Smooth muscle cell (in vitro differentiated cells): ENCODE measurements around the gene RNF5. TPM values are rescaled to one million over a fixed set of nuclear protein-coding genes. Genes with fewer than 3 reads are reported as not detected.
"Not testable (repeated sequence)": the region's sequence is repeated elsewhere in the genome, so short reads cannot be mapped to it uniquely, and the experiment has no call there.

Experiments used
- DNase-seq: peaks from one replicate; lab custom pipeline; 2025; ENCODE audit not compliant: unreplicated experiment; lab: John Stamatoyannopoulos, UW
- H2AFZ ChIP-seq: fragments of 200-600 bp; sonication (generic); 2 replicates; pipeline ENCODE4 v1.6.0; 2016; ENCODE audit warnings: antibody characterized with exemption, low read depth, mild to moderate bottlenecking
- H3F3A ChIP-seq: fragments of 200-600 bp; sonication (generic); 2 replicates; pipeline ENCODE4 v1.6.0; 2017; ENCODE audit warnings: antibody characterized with exemption, low read depth
- H3K27ac ChIP-seq: fragments of 200-600 bp; sonication (generic); 2 replicates; pipeline ENCODE4 v1.5.1; 2016; ENCODE audit warnings: low read depth, mild to moderate bottlenecking
- H3K27me3 ChIP-seq: fragments of 200-600 bp; sonication (generic); 2 replicates; pipeline ENCODE4 v1.6.1; 2016; ENCODE audit warnings: low read depth, mild to moderate bottlenecking
- H3K36me3 ChIP-seq: fragments of 200-600 bp; sonication (generic); 2 replicates; pipeline ENCODE4 v1.5.1; 2016; ENCODE audit warnings: low read depth
- H3K4me1 ChIP-seq: fragments of 200-600 bp; sonication (generic); 2 replicates; pipeline ENCODE4 v1.5.1; 2016; ENCODE audit warnings: low read depth
- H3K4me2 ChIP-seq: fragments of 200-600 bp; sonication (generic); 2 replicates; pipeline ENCODE4 v1.6.0; 2016; ENCODE audit warnings: mild to moderate bottlenecking
- H3K4me3 ChIP-seq: fragments of 200-600 bp; sonication (generic); 2 replicates; pipeline ENCODE4 v1.5.1; 2016; ENCODE audit warnings: mild to moderate bottlenecking
- H3K79me2 ChIP-seq: fragments of 200-600 bp; sonication (generic); 2 replicates; pipeline ENCODE4 v1.6.0; 2016; ENCODE audit warnings: low read depth, mild to moderate bottlenecking
- H3K9ac ChIP-seq: fragments of 200-600 bp; sonication (generic); 2 replicates; pipeline ENCODE4 v1.6.0; 2016; ENCODE audit warnings: low read depth
- H3K9me3 ChIP-seq: fragments of 200-600 bp; sonication (generic); replicated peaks from 2 replicates; pipeline ENCODE4 v1.5.1; 2016; ENCODE audit warnings: low read depth
- H4K20me1 ChIP-seq: fragments of 200-600 bp; sonication (generic); 2 replicates; pipeline ENCODE4 v1.6.0; 2016; ENCODE audit warnings: low read depth
- WGBS: methylation state at CpG from one replicate; pipeline ENCODE4 v1.1.7; 2016; ENCODE audit warnings: low lambda C conversion rate; 5-methylcytosine and 5-hydroxymethylcytosine counted together
- polyA plus RNA-seq: library from polyadenylated mRNA; unstranded; fragments of >200 nt; fragmentation: Nextera tagmentation; extraction: Ambion mirVana; gene quantifications from 2 replicates; pipeline ENCODE4 v1.2.1, GENCODE V29; 2016
- total RNA-seq: library from RNA; depleted of rRNA; stranded (reverse); fragments of >200 nt; gene quantifications from 2 replicates; pipeline ENCODE4 v1.2.3, GENCODE V29; 2014
- TF ChIP-seq, protein P1 (sequence below): fragments of 200-600 bp; sonication (generic); IDR thresholded peaks from 2 replicates; pipeline ENCODE4 v1.5.1; 2017; ENCODE audit warnings: borderline replicate concordance, mild to moderate bottlenecking, antibody characterized with exemption; ENCODE audit not compliant: insufficient read depth, poor library complexity, severe bottlenecking

The RNF5 gene
- total and polyA plus RNA-seq, 2 experiments from 2014 or later: 49.3 to 75.9 TPM

DNA sequence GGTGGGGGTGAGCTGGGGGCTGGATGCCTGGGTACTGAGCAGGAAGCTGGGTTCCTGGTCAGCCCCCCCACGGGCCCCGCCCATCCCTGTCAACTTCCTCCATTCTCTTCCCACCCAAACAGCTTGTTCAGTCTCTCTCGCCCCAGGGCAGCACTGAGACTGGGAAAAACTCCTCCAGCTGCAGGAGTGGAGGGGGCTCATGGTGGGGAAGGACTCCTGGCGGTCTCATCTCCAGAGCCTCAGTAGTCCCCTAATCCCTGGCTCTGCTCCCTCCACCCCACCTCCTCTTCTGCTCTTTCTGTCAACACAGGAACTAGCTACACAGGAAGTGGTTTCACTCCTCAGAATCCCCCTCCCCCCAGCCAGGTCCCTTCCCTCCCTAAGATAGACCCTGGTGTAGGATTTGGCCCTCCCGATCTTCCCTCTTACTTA is 14.4 kb downstream of the RNF5 start, which contains the start of gene GPSM3:
Gene GPSM3 (minus strand): TSS at position 36 of the 432 bp plus-strand sequence. CDS start 130 bp downstream, outside the sequence.
- peak within 1 kb of the TSS; percentile 3 for H3K4me3 ChIP-seq
- H4K20me1 ChIP-seq: no peaks in the 10 kb centered on the region
- peaks cover 43% of the 10 kb centered on the region for H3K4me1 ChIP-seq
- H3K27me3 ChIP-seq: no peaks in the 10 kb centered on the region
- H3K4me2 ChIP-seq: peak within 1 kb of the TSS; percentile 77
- H3K36me3 ChIP-seq: no peaks in the 10 kb centered on the region
- H3K79me2 ChIP-seq: peaks cover 17% of the 10 kb centered on the region
- peak within 1 kb of the TSS; percentile 96 for H3K27ac ChIP-seq
- H3F3A ChIP-seq: peaks cover 27% of the 10 kb centered on the region
- peak within 1 kb of the TSS; percentile 4 for H2AFZ ChIP-seq
- no peak for DNase-seq
- TF ChIP-seq, protein P1, sequence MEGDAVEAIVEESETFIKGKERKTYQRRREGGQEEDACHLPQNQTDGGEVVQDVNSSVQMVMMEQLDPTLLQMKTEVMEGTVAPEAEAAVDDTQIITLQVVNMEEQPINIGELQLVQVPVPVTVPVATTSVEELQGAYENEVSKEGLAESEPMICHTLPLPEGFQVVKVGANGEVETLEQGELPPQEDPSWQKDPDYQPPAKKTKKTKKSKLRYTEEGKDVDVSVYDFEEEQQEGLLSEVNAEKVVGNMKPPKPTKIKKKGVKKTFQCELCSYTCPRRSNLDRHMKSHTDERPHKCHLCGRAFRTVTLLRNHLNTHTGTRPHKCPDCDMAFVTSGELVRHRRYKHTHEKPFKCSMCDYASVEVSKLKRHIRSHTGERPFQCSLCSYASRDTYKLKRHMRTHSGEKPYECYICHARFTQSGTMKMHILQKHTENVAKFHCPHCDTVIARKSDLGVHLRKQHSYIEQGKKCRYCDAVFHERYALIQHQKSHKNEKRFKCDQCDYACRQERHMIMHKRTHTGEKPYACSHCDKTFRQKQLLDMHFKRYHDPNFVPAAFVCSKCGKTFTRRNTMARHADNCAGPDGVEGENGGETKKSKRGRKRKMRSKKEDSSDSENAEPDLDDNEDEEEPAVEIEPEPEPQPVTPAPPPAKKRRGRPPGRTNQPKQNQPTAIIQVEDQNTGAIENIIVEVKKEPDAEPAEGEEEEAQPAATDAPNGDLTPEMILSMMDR: no peak
- H3K9ac ChIP-seq: peak within 1 kb of the TSS; percentile 50
- no peaks in the 10 kb centered on the region for H3K9me3 ChIP-seq
- WGBS: 21% methylated on average over 3 of the region's 5 CpGs

DNA sequence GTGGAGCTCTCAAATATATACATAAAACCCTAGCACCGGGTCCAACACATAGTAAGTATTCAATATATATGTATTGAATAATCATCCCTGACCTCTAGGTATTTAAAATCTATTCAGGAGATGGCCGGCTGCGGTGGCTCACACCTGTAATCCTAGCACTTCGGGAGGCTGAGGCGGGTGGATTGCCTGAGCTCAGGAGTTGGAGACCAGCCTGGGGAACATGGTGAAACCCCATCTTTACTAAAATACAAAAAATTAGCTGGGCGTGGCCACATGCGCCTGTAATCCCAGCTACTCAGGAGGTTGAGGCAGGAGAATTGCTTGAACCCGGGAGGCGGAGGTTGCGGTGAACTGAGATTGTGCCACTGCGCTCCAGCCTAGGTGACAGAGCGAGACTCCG is 14.9 kb downstream of the RNF5 start:
- DNase-seq, H4K20me1 ChIP-seq, H3K9me3 ChIP-seq, H3K27me3 ChIP-seq, H3K36me3 ChIP-seq: not testable (repeated sequence)
- WGBS: 90% methylated on average over 13 of the region's 13 CpGs
- Histone ChIP-seq H2AFZ (peak overlapping the region; percentile 4), H3K4me3 (peak overlapping the region; percentile 3), H3K79me2 (peaks cover 17% of the 10 kb centered on the region), H3K4me1 (peaks cover 42% of the 10 kb centered on the region), H3F3A (peaks cover 23% of the 10 kb centered on the region), H3K4me2 (peak overlapping the region; percentile 77), H3K9ac (peak overlapping the region; percentile 50), H3K27ac (peak overlapping the region; percentile 52)

DNA sequence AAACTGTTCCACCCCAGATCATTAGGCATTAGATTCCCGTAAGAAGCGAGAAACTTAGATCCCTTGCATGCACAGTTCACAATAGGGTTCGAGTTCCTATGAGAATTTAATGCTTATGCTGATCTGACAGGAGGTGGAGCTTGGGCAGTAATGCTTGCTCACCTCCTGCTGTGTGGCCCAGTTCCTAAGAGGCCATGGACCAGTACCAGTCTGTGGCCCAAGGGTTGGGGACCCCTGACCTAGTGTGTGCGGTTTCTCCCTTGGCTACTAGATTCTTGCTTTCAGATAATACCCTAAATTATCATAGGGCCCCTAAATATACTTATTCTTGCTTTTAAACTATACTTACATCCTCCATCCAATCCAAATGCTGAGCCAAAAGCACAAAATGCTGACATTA is 16.2 kb downstream of the RNF5 start:
- Histone ChIP-seq H3K27ac (peak overlapping the region; percentile 91), H3K27me3 (no peaks in the 10 kb centered on the region), H3K36me3 (no peaks in the 10 kb centered on the region), H3K4me1 (peaks cover 32% of the 10 kb centered on the region), H4K20me1 (no peaks in the 10 kb centered on the region), H3K79me2 (peaks cover 4% of the 10 kb centered on the region), H3K9ac (no peak overlapping the region), H2AFZ (no peak overlapping the region), H3K9me3 (no peaks in the 10 kb centered on the region), H3K4me3 (no peak overlapping the region), H3F3A (peaks cover 23% of the 10 kb centered on the region), H3K4me2 (peak overlapping the region; percentile 84)
- DNase-seq: no peak
- 98% methylated on average over 4 of the region's 4 CpGs for WGBS
- TF ChIP-seq, protein P1: no peak

DNA sequence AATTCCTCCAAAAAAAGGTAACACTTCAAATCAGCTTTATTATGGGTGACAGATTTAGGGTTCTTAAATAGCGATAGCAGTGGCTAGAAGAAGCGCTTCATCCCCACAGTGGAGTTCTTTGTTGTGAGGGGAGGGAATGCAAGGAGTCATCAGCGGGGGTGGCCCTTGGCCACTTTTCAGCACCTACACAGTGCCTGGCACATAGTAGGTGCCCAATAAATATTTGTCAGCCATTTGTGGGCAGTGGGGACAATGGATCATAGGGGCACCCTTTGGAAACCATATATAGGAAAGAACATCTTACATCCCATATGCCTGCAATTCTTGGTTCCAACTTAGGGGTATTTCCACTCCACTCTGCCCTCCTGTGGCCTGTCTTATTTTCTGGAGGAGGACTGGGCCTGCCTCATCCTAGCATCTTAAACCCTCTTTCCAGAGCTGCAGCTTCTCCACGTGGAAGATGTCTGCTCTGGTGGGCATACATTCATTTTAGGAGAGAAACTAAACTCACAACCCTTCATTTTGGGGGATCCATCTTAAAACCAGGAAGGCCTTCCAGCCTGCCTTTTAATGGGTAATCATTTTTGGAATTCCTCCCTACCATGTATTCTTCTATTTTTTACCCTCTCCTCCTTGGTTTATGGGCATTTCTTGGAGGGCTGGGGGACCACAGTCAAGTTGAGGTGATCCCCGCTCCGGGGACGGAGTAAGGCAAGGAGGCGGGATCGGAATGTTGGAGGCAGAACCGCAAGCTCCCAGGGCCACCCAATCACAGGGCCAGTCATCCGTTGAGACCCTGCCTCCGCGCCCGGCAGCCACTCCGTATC is 16.8 kb downstream of the RNF5 start:
- TF ChIP-seq, protein P1: peak; percentile 44
- Histone ChIP-seq H3F3A (peaks cover 23% of the 10 kb centered on the region), H3K79me2 (no peaks in the 10 kb centered on the region), H3K9ac (peak overlapping the region; percentile 75), H4K20me1 (no peaks in the 10 kb centered on the region), H3K4me2 (peak overlapping the region; percentile 84), H3K36me3 (no peaks in the 10 kb centered on the region), H3K27ac (peak overlapping the region; percentile 91), H3K4me3 (peak overlapping the region; percentile 51), H3K4me1 (peaks cover 32% of the 10 kb centered on the region), H3K9me3 (no peaks in the 10 kb centered on the region), H2AFZ (no peak overlapping the region), H3K27me3 (no peaks in the 10 kb centered on the region)
- DNase-seq: no peak
- 18% methylated on average over 15 of the region's 15 CpGs for WGBS
